GM12801 (cell line): ENCODE data around the gene TGFBR3.

Experiments
- CTCF ChIP-seq: IDR thresholded peaks from one replicate; pipeline ENCODE4 v1.5.1; 2011; ENCODE audit warnings: control low read depth; ENCODE audit not compliant: insufficient read length; ENCODE audit errors: extremely low read depth

The TGFBR3 gene

GRCh38 chr1:91730801-91731732, 154.9 kb downstream of the TGFBR3 start:
- no peak for TF ChIP-seq CTCF

GRCh38 chr1:91729621-91730358, 156.2 kb downstream of the TGFBR3 start:
- TF ChIP-seq CTCF: no peak

GRCh38 chr1:91727763-91728162, 158.2 kb downstream of the TGFBR3 start:
- TF ChIP-seq CTCF: no peak

- TF ChIP-seq CTCF: no peak
Measured at GRCh38 chr1:91725989-91726721, 159.8 kb downstream of the TGFBR3 start.

- TF ChIP-seq CTCF: no peak
Measured at GRCh38 chr1:91725618-91725988, 160.3 kb downstream of the TGFBR3 start.

GRCh38 chr1:91724644-91725043, 161.3 kb downstream of the TGFBR3 start:
- no peak for TF ChIP-seq CTCF

GRCh38 chr1:91724231-91724630, 161.7 kb downstream of the TGFBR3 start:
- no peak for TF ChIP-seq CTCF
